CD4-positive, alpha-beta memory T cell (primary cell): Measurements from ENCODE around the gene PPFIBP2. TPM values are rescaled to one million over a fixed set of nuclear protein-coding genes. Genes with fewer than 3 reads are reported as not detected.

Experiments used
- CTCF ChIA-PET: fragments of 350-600 bp; sonication (Branson Sonifier 250); formaldehyde crosslinking; loops from one replicate; lab custom pipeline; 2021; ENCODE audit warnings: inconsistent platforms; ENCODE audit not compliant: partially characterized antibody; lab: Charles Lee
- POLR2A ChIA-PET: fragments of 350-600 bp; sonication (Branson Sonifier 250); formaldehyde crosslinking; loops from one replicate; lab custom pipeline; 2021; ENCODE audit not compliant: partially characterized antibody; lab: Charles Lee
- DNase-seq, 5 donors: peaks; one replicate each; pipeline versions ENCODE4 v3.0.0 to v3.0.0-alpha.2; 2020 to 2022; ENCODE audit warnings: mixed read lengths in 1 of 5
- H3K27ac ChIP-seq: one replicate; pipeline ENCODE4 v1.7.0; 2013; ENCODE audit warnings: low read depth, low read length
- H3K27me3 ChIP-seq: 2 replicates; pipeline ENCODE4 v1.7.0; 2013; ENCODE audit warnings: mild to moderate bottlenecking, low read length, moderate library complexity; ENCODE audit not compliant: insufficient read depth
- H3K36me3 ChIP-seq: 2 replicates; pipeline ENCODE4 v1.7.0; 2013; ENCODE audit warnings: mild to moderate bottlenecking, low read length, moderate library complexity; ENCODE audit not compliant: insufficient read depth
- H3K4me1 ChIP-seq: 2 replicates; pipeline ENCODE4 v1.7.0; 2013; ENCODE audit warnings: mild to moderate bottlenecking, low read length, moderate library complexity; ENCODE audit not compliant: insufficient read depth
- H3K4me3 ChIP-seq, 2 donors: one replicate each; pipeline ENCODE4 v1.7.0; 2013; ENCODE audit warnings: low read length in 2 of 2, mild to moderate bottlenecking in 1 of 2
- H3K9me3 ChIP-seq, 2 donors: one replicate each; pipeline ENCODE4 v1.7.0; 2013; ENCODE audit warnings: low read length in 2 of 2, control low read depth in 1 of 2; ENCODE audit not compliant: control insufficient read depth in 1 of 2
- H3K27ac Mint-ChIP-seq, 7 donors: one replicate each; pipeline ENCODE4 v1.8.0; 2020 to 2021; ENCODE audit warnings: mixed read lengths in 7 of 7, mild to moderate bottlenecking in 6 of 7, inconsistent platforms in 3 of 7, moderate library complexity in 3 of 7
- H3K27me3 Mint-ChIP-seq, 2 donors: one replicate each; pipeline ENCODE4 v1.8.0; 2020 to 2021; ENCODE audit warnings: mixed read lengths in 2 of 2
- H3K36me3 Mint-ChIP-seq, 2 donors: one replicate each; pipeline ENCODE4 v1.8.0; 2020 to 2021; ENCODE audit warnings: mixed read lengths in 2 of 2, inconsistent platforms in 1 of 2, mild to moderate bottlenecking in 1 of 2
- H3K4me1 Mint-ChIP-seq, 4 donors: one replicate each; pipeline ENCODE4 v1.8.0; 2020 to 2021; ENCODE audit warnings: mixed read lengths in 4 of 4, mild to moderate bottlenecking in 1 of 4
- H3K4me3 Mint-ChIP-seq, 8 donors: one replicate each; pipeline ENCODE4 v1.8.0; 2020 to 2021; ENCODE audit warnings: mixed read lengths in 8 of 8, mild to moderate bottlenecking in 7 of 8, moderate library complexity in 6 of 8, inconsistent platforms in 3 of 8
- H3K9me3 Mint-ChIP-seq, 8 donors: one replicate each; pipeline ENCODE4 v1.8.0; 2020 to 2021; ENCODE audit warnings: mixed read lengths in 8 of 8, mild to moderate bottlenecking in 5 of 8, inconsistent platforms in 3 of 8, moderate library complexity in 1 of 8
- intact Hi-C: fragments of 100-400 bp; cut with micrococcal nuclease; formaldehyde crosslinking; loops from one replicate; pipeline ENCODE4 v1.15.1; 2023
- polyA plus RNA-seq, 2 donors: library from polyadenylated mRNA; unstranded; fragments of 300-500 nt; fragmentation: Illumina TruSeq; gene quantifications; one replicate each; pipeline ENCODE4 v1.2.3, GENCODE V29; 2021
- total RNA-seq, 2 experiments: library from RNA; stranded (reverse); gene quantifications; one replicate each; pipeline ENCODE4 v1.2.3, GENCODE V29; 2021

Gene PPFIBP2
- total and polyA plus RNA-seq, 4 experiments from 2014 or later = 4.0 to 22.0 (median 19.0) TPM

- peaks cover 34% of the 10 kb centered on the region for H3K4me1 ChIP-seq
- ChIA-PET POLR2A (no interaction called here), CTCF (interaction anchor here (1.4 kb wide), 1 partner anchor 61 kb away, joined by 5 read pairs; the partner anchor contains the start of gene PPFIBP2)
- H3K36me3 ChIP-seq = no peaks in the 10 kb centered on the region
- H3K36me3 Mint-ChIP-seq = peaks cover 2 to 10% of the 10 kb centered on the region in 2 donors
- no peak overlapping the region for H3K27ac Mint-ChIP-seq
- no peak overlapping the region for H3K4me3 Mint-ChIP-seq
- peaks cover 2 to 8% of the 10 kb centered on the region in 2 donors for H3K27me3 Mint-ChIP-seq
- H3K4me1 Mint-ChIP-seq = peaks cover 27 to 48% (median 38%) of the 10 kb centered on the region in 4 donors
- no peak overlapping the region for H3K4me3 ChIP-seq
- no peak for DNase-seq
- H3K9me3 Mint-ChIP-seq = no peaks in the 10 kb centered on the region
- H3K9me3 ChIP-seq = no peaks in the 10 kb centered on the region
- intact Hi-C loops = no loop called here
- H3K27ac ChIP-seq = no peak overlapping the region
- H3K27me3 ChIP-seq = no peaks in the 10 kb centered on the region
These were observed 60.8 kb downstream of the PPFIBP2 start for GRCh38 chr11:7574491-7575130.

- Mint-ChIP-seq H3K9me3 (no peaks in the 10 kb centered on the region), H3K27me3 (peaks cover 2 to 8% of the 10 kb centered on the region in 2 donors), H3K4me3 (peak overlapping the region in 3 of 8 donors; percentile 65 to 81 (median 71)), H3K27ac (peak overlapping the region in 3 of 7 donors; percentile 15 to 59 (median 30)), H3K4me1 (peaks cover 27 to 48% (median 36%) of the 10 kb centered on the region in 4 donors), H3K36me3 (peaks cover 2 to 3% of the 10 kb centered on the region in 2 donors)
- Histone ChIP-seq H3K27ac (no peak overlapping the region), H3K36me3 (no peaks in the 10 kb centered on the region), H3K9me3 (no peaks in the 10 kb centered on the region), H3K4me3 (no peak overlapping the region), H3K4me1 (peaks cover 34% of the 10 kb centered on the region), H3K27me3 (no peaks in the 10 kb centered on the region)
- ChIA-PET CTCF (interaction anchor here (1.7 to 2.5 kb wide), 2 partner anchors 9 to 16 kb away, joined by 4 to 7 read pairs; no protein-coding TSS in a partner anchor), POLR2A (interaction anchor here (1.5 kb wide), 1 partner anchor 16 kb away, joined by 3 read pairs; no protein-coding TSS in a partner anchor)
- intact Hi-C loops = no loop called here
- no peak for DNase-seq
These were observed 62.3 kb downstream of the PPFIBP2 start for GRCh38 chr11:7575841-7576725.

- POLR2A ChIA-PET = interaction anchor here (1.5 kb wide), 1 partner anchor 15 kb away, joined by 3 read pairs; no protein-coding TSS in a partner anchor
- Mint-ChIP-seq H3K4me3 (peak overlapping the region in 6 of 8 donors; percentile 3 to 81 (median 62)), H3K9me3 (no peaks in the 10 kb centered on the region), H3K4me1 (peaks cover 27 to 48% (median 36%) of the 10 kb centered on the region in 4 donors), H3K27ac (peak overlapping the region in 4 of 7 donors; percentile 22 to 55 (median 42)), H3K27me3 (peaks cover 2 to 8% of the 10 kb centered on the region in 2 donors), H3K36me3 (peaks cover 2 to 3% of the 10 kb centered on the region in 2 donors)
- Histone ChIP-seq H3K9me3 (no peaks in the 10 kb centered on the region), H3K4me3 (no peak overlapping the region), H3K27ac (no peak overlapping the region), H3K36me3 (no peaks in the 10 kb centered on the region), H3K27me3 (no peaks in the 10 kb centered on the region), H3K4me1 (peaks cover 34% of the 10 kb centered on the region)
- no peak for DNase-seq
- CTCF ChIA-PET = interaction anchor here (1.7 to 2.5 kb wide), 2 partner anchors 8 to 15 kb away, joined by 4 to 7 read pairs; no protein-coding TSS in a partner anchor
- intact Hi-C loops = no loop called here
These were observed 63.0 kb downstream of the PPFIBP2 start for GRCh38 chr11:7576726-7577290.

- ChIA-PET POLR2A (interaction anchor here (0.9 to 1.5 kb wide), 4 partner anchors 14 to 410 kb away, joined by 3 to 4 read pairs (median 3); partner anchors contain the start of genes EIF3F and PPFIBP2), CTCF (interaction anchor here (0.8 to 2.5 kb wide), 4 partner anchors 8 to 65 kb away, joined by 3 to 7 read pairs (median 4); no protein-coding TSS in a partner anchor)
- intact Hi-C loops = no loop called here
- Histone ChIP-seq H3K4me3 (no peak overlapping the region), H3K27me3 (no peaks in the 10 kb centered on the region), H3K36me3 (no peaks in the 10 kb centered on the region), H3K4me1 (peaks cover 34% of the 10 kb centered on the region), H3K27ac (no peak overlapping the region), H3K9me3 (no peaks in the 10 kb centered on the region)
- H3K27ac Mint-ChIP-seq = peak overlapping the region; percentile 27 to 55 (median 37)
- H3K4me3 Mint-ChIP-seq = peak overlapping the region; percentile 3 to 81 (median 67)
- H3K27me3 Mint-ChIP-seq = peaks cover 2 to 8% of the 10 kb centered on the region in 2 donors
- peaks cover 27 to 43% (median 36%) of the 10 kb centered on the region in 4 donors for H3K4me1 Mint-ChIP-seq
- DNase-seq = peak in 2 of 5 donors; percentile 18
- peaks cover under 1 to 2% of the 10 kb centered on the region in 2 donors for H3K36me3 Mint-ChIP-seq
- no peaks in the 10 kb centered on the region for H3K9me3 Mint-ChIP-seq
These were observed 63.7 kb downstream of the PPFIBP2 start for GRCh38 chr11:7577291-7578190.

- intact Hi-C loops = no loop called here
- Mint-ChIP-seq H3K4me1 (peaks cover 27 to 41% (median 35%) of the 10 kb centered on the region in 4 donors), H3K4me3 (peak overlapping the region in 7 of 8 donors; percentile 35 to 81 (median 67)), H3K36me3 (peaks cover 2 to 9% of the 10 kb centered on the region in 2 donors), H3K9me3 (no peaks in the 10 kb centered on the region), H3K27me3 (peaks cover 2 to 10% of the 10 kb centered on the region in 2 donors), H3K27ac (peak overlapping the region in 5 of 7 donors; percentile 32 to 64 (median 48))
- POLR2A ChIA-PET = interaction anchor here (1.0 to 1.4 kb wide), 2 partner anchors 52 to 65 kb away, joined by 3 to 4 read pairs; partner anchors contain the start of gene PPFIBP2
- Histone ChIP-seq H3K27ac (no peak overlapping the region), H3K9me3 (no peaks in the 10 kb centered on the region), H3K36me3 (no peaks in the 10 kb centered on the region), H3K4me3 (no peak overlapping the region), H3K27me3 (no peaks in the 10 kb centered on the region), H3K4me1 (peaks cover 34% of the 10 kb centered on the region)
- no peak for DNase-seq
- CTCF ChIA-PET = interaction anchor here (0.8 to 2.5 kb wide), 3 partner anchors 8 to 66 kb away, joined by 3 to 7 read pairs (median 3); no protein-coding TSS in a partner anchor
These were observed 64.6 kb downstream of the PPFIBP2 start for GRCh38 chr11:7578276-7578955.
